GM03348 (cell line): ENCODE data around the gene GLIS2.
A peak's percentile ranks its signal among the peaks of the same experiment; 100 is the strongest.

Experiments used
- DNase-seq: peaks from one replicate; pipeline ENCODE4 v3.0.0; 2012; ENCODE audit warnings: low spot score

Gene GLIS2

GRCh38 chr16:4371357-4372000 lies 55.6 kb downstream of the GLIS2 start, which contains the start of gene VASN:
Gene VASN (plus strand): TSS chr16:4371848. CDS start chr16:4380878, 9,030 bp downstream.
- peak; percentile 97 for DNase-seq

GRCh38 chr16:4372001-4372577 lies 56.2 kb downstream of the GLIS2 start:
- DNase-seq, result peak; percentile 56

- peak; percentile 88 for DNase-seq
Measured at GRCh38 chr16:4372578-4373355, 56.9 kb downstream of the GLIS2 start.

- DNase-seq, result peak; percentile 48
Measured at GRCh38 chr16:4373356-4373908, 57.6 kb downstream of the GLIS2 start.

GRCh38 chr16:4373909-4374742 lies 58.3 kb downstream of the GLIS2 start:
- DNase-seq, result peak; percentile 92

GRCh38 chr16:4375717-4376116 lies 59.9 kb downstream of the GLIS2 start:
- DNase-seq, result no peak

- peak; percentile 91 for DNase-seq
Measured at GRCh38 chr16:4376126-4376892, 60.4 kb downstream of the GLIS2 start.

- peak; percentile 53 for DNase-seq
Measured at GRCh38 chr16:4376893-4377572, 61.2 kb downstream of the GLIS2 start.

- DNase-seq, result no peak
Measured at GRCh38 chr16:4377573-4378154, 61.8 kb downstream of the GLIS2 start.

- DNase-seq, result peak; percentile 80
Measured at GRCh38 chr16:4378161-4378666, 62.3 kb downstream of the GLIS2 start.

- no peak for DNase-seq
Measured at GRCh38 chr16:4378999-4379690, 63.3 kb downstream of the GLIS2 start.

- DNase-seq, result no peak
Measured at GRCh38 chr16:4380119-4381063, 64.5 kb downstream of the GLIS2 start.

GRCh38 chr16:4381072-4381934 lies 65.4 kb downstream of the GLIS2 start:
- DNase-seq, result no peak

- no peak for DNase-seq
Measured at GRCh38 chr16:4381935-4382794, 66.3 kb downstream of the GLIS2 start.

GRCh38 chr16:4382795-4383357 lies 67.0 kb downstream of the GLIS2 start:
- no peak for DNase-seq
